B cell (primary cell): ENCODE data around the gene AXIN2. TPM values are rescaled to one million over a fixed set of nuclear protein-coding genes. Genes with fewer than 3 reads are reported as not detected.
A peak's percentile ranks its signal among the peaks of the same experiment; 100 is the strongest.

Experiments
- ATAC-seq: fragments of 200-7000 bp; cut with Tn5 transposase; one replicate; pipeline ENCODE4 v1.10.0; 2021; ENCODE audit warnings: low read depth, mild to moderate bottlenecking, moderate number of reproducible peaks, moderate library complexity
- CTCF ChIA-PET: fragments of 350-600 bp; sonication (Branson Sonifier 250); formaldehyde crosslinking; loops from one replicate; lab custom pipeline; 2021; ENCODE audit warnings: antibody characterized with exemption, inconsistent platforms; lab: Charles Lee
- POLR2A ChIA-PET: fragments of 350-600 bp; sonication (Branson Sonifier 250); formaldehyde crosslinking; loops from one replicate; lab custom pipeline; 2021; ENCODE audit warnings: antibody characterized with exemption; lab: Charles Lee
- DNase-seq: peaks from one replicate; pipeline ENCODE4 v3.0.0; 2013
- H2AFZ ChIP-seq: 2 replicates; pipeline ENCODE4 v1.6.1; 2012; ENCODE audit warnings: mild to moderate bottlenecking, low read depth, low read length; ENCODE audit not compliant: insufficient read depth, poor library complexity, severe bottlenecking
- H3K27ac ChIP-seq, 2 donors: 1 replicate in 1 of 2; 2 replicates in 1 of 2; pipeline ENCODE4 v1.5.1; 2012 to 2013; ENCODE audit warnings: low read length in 2 of 2, mild to moderate bottlenecking in 2 of 2, moderate library complexity in 1 of 2
- H3K27me3 ChIP-seq, 4 experiments: fragments of 200-600 bp in 1 of 4; sonication (generic) in 1 of 4; replicated peaks in 1 of 4; 1 replicate in 2 of 4; 2 replicates in 2 of 4; pipeline versions ENCODE4 v1.6.1 to v1.7.0; 2013 to 2016; ENCODE audit warnings: low read length in 3 of 4, mild to moderate bottlenecking in 2 of 4, mixed read lengths in 1 of 4, moderate library complexity in 1 of 4; ENCODE audit not compliant: insufficient read depth in 4 of 4, control insufficient read depth in 3 of 4; ENCODE audit errors: control extremely low read depth in 1 of 4
- H3K36me3 ChIP-seq, 2 experiments: replicated peaks in 1 of 2; 1 replicate in 1 of 2; 2 replicates in 1 of 2; pipeline versions ENCODE4 v1.6.1 to v1.7.1; 2013; ENCODE audit warnings: low read length in 1 of 2; ENCODE audit not compliant: insufficient read depth in 2 of 2, control insufficient read depth in 1 of 2; ENCODE audit errors: control extremely low read depth in 1 of 2, extremely low read depth in 1 of 2
- H3K4me1 ChIP-seq, 2 donors: fragments of 200-600 bp in 1 of 2; sonication (generic) in 1 of 2; 1 replicate in 1 of 2; 2 replicates in 1 of 2; pipeline versions ENCODE4 v1.5.1 to v1.6.1; 2013 to 2017; ENCODE audit warnings: low read length in 2 of 2; ENCODE audit not compliant: control insufficient read depth in 2 of 2, insufficient read depth in 2 of 2
- H3K4me2 ChIP-seq: replicated peaks from 2 replicates; pipeline ENCODE3; 2012; ENCODE audit warnings: mild to moderate bottlenecking, low read depth, low read length; ENCODE audit not compliant: poor library complexity, severe bottlenecking
- H3K4me3 ChIP-seq, 5 experiments: fragments of 200-600 bp in 1 of 5; sonication (generic) in 1 of 5; 1 replicate in 3 of 5; 2 replicates in 2 of 5; pipeline versions ENCODE4 v1.5.1 to v1.7.0; 2011 to 2016; ENCODE audit warnings: low read length in 4 of 5, mild to moderate bottlenecking in 4 of 5, low read depth in 2 of 5, control low read depth in 1 of 5, moderate library complexity in 1 of 5; ENCODE audit not compliant: insufficient read depth in 1 of 5; ENCODE audit errors: control extremely low read depth in 1 of 5, extremely low read depth in 1 of 5
- H3K79me2 ChIP-seq: fragments of 200-600 bp; sonication (generic); one replicate; pipeline ENCODE4 v1.6.0; 2016; ENCODE audit warnings: low read length; ENCODE audit not compliant: control insufficient read depth, insufficient read depth
- H3K9ac ChIP-seq: fragments of 200-600 bp; sonication (generic); 2 replicates; pipeline ENCODE4 v1.6.1; 2017; ENCODE audit warnings: mild to moderate bottlenecking, low read length, moderate library complexity
- H3K9me3 ChIP-seq, 3 donors: one replicate each; pipeline versions ENCODE4 v1.6.1 to v1.7.1; 2013; ENCODE audit warnings: low read length in 2 of 3; ENCODE audit not compliant: control insufficient read depth in 2 of 3, insufficient read depth in 1 of 3; ENCODE audit errors: control extremely low read depth in 1 of 3
- H4K20me1 ChIP-seq: 2 replicates; pipeline ENCODE4 v1.6.0; 2012; ENCODE audit warnings: mild to moderate bottlenecking, low read length; ENCODE audit not compliant: insufficient read depth, control insufficient read depth, poor library complexity, severe bottlenecking
- H3K27ac Mint-ChIP-seq: one replicate; pipeline ENCODE4 v1.8.0; 2021; ENCODE audit warnings: mixed read lengths
- H3K27me3 Mint-ChIP-seq: one replicate; pipeline ENCODE4 v1.8.0; 2021; ENCODE audit warnings: mixed read lengths
- H3K4me1 Mint-ChIP-seq: one replicate; pipeline ENCODE4 v1.8.0; 2021; ENCODE audit warnings: mixed read lengths
- H3K4me3 Mint-ChIP-seq: one replicate; pipeline ENCODE4 v1.8.0; 2021; ENCODE audit warnings: mixed read lengths
- H3K9me3 Mint-ChIP-seq: one replicate; pipeline ENCODE4 v1.8.0; 2022; ENCODE audit warnings: mixed read lengths; ENCODE audit not compliant: insufficient read depth
- CTCF ChIP-seq: fragments of 200-600 bp; IDR thresholded peaks from one replicate; pipeline ENCODE4 v1.8.0; 2022; ENCODE audit warnings: antibody characterized with exemption, mild to moderate bottlenecking
- EZH2 ChIP-seq: IDR thresholded peaks from 2 replicates; pipeline ENCODE4 v1.6.1; 2012; ENCODE audit warnings: borderline replicate concordance, low read depth, mild to moderate bottlenecking, moderate library complexity, low read length; ENCODE audit not compliant: insufficient read depth, poor library complexity, severe bottlenecking
- WGBS: methylation state at CpG from one replicate; pipeline ENCODE4 v1.1.5; 2013; ENCODE audit warnings: missing lambda C conversion rate; ENCODE audit not compliant: insufficient coverage; 5-methylcytosine and 5-hydroxymethylcytosine counted together
- intact Hi-C: fragments of 100-400 bp; cut with micrococcal nuclease; formaldehyde crosslinking; loops from one replicate; pipeline ENCODE4 v1.10.0; 2022
- polyA plus RNA-seq: library from polyadenylated mRNA; depleted of rRNA; stranded (reverse); fragments of >200 nt; gene quantifications from 2 replicates; pipeline ENCODE4 v1.2.3, GENCODE V29; 2012
- total RNA-seq, 2 donors: library from RNA; stranded (reverse); fragments of 120-200 nt in 1 of 2; gene quantifications; 1 replicate in 1 of 2; 2 replicates in 1 of 2; pipeline versions ENCODE4 v1.2.3 to v1.2.4, GENCODE V29; 2013 to 2022

The AXIN2 gene
- total and polyA plus RNA-seq, 2 donors (not counting 1 experiment from before 2014, with no cell fraction given) = 0.16 to 1.2 TPM

- ATAC-seq (no peak), DNase-seq (no peak)
- Mint-ChIP-seq H3K27me3 (peaks cover 21% of the 10 kb centered on the region), H3K4me3 (no peak overlapping the region), H3K4me1 (peaks cover 6% of the 10 kb centered on the region), H3K9me3 (no peaks in the 10 kb centered on the region), H3K27ac (no peak overlapping the region)
- peaks cover 0 to 10% (median 4%) of the 10 kb centered on the region in 4 experiments for H3K27me3 ChIP-seq
- no peak overlapping the region for H2AFZ ChIP-seq
- CTCF ChIA-PET = no interaction called here
- no peaks in the 10 kb centered on the region for H3K79me2 ChIP-seq
- H3K4me3 ChIP-seq = no peak overlapping the region
- no peak for TF ChIP-seq CTCF
- no peak for TF ChIP-seq EZH2
- POLR2A ChIA-PET = no interaction called here
- H3K4me1 ChIP-seq = peaks cover 0 to 3% of the 10 kb centered on the region in 2 donors
- no peaks in the 10 kb centered on the region for H4K20me1 ChIP-seq
- intact Hi-C loops = no loop called here
- H3K9ac ChIP-seq = no peak overlapping the region
- H3K27ac ChIP-seq = no peak overlapping the region
- no peaks in the 10 kb centered on the region for H3K9me3 ChIP-seq
- H3K4me2 ChIP-seq = peak overlapping the region; percentile 45
- 80% methylated on average over 11 of the region's 19 CpGs for WGBS
- H3K36me3 ChIP-seq = no peaks in the 10 kb centered on the region
Observed at GRCh38 chr17:65593092-65593854, 31.8 kb upstream of the AXIN2 start.

DNA sequence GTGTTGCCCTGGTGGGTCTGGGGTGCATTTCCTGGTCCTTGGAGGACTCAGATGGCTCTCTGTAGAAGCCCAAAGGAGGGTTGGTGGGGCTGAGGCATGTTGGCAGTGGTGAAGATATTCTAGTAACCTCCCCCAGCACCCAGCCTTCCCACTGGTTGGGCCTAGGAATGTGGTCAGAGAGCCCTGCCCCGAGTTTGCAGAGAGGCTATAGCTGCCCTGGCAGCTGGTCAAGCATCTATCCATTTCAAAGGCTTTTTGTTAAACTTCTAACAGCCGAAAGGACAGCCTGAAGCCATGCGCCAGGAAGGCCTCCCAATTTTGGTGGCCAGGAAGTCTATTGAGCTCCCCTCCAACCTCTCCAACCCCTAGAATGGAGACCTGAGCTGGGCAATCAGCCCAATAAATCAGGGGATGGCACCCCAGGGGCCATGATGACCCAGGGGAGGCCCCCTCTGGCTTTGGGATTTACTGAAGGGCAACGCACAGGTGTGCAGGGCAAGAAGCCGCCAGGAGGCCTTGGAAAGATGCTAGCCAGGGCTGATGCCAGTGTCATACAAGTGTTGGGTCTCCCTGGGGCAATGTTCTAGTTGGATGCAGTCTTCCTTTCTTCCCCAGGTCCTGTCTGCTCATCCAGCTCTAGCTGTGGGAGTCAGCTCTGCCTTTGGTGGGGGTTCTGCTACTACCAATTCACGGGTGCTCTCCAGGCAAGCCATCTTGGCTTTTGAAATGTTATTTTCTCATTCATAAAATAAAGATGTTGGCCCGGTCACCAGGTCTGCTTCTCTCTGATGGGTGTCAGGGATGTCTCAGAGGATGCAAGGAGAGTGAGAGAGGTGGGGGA is 30.9 kb upstream of the AXIN2 start:
- H3K4me2 ChIP-seq = no peak overlapping the region
- H3K4me1 ChIP-seq = peaks cover 0 to 3% of the 10 kb centered on the region in 2 donors
- ATAC-seq = no peak
- CTCF ChIA-PET = no interaction called here
- 91% methylated on average over 5 of the region's 7 CpGs for WGBS
- H3K9me3 Mint-ChIP-seq = no peaks in the 10 kb centered on the region
- H3K4me3 ChIP-seq = no peak overlapping the region
- H3K27ac Mint-ChIP-seq = no peak overlapping the region
- H3K27me3 ChIP-seq = peaks cover 0 to 10% (median 4%) of the 10 kb centered on the region in 4 experiments
- no peak overlapping the region for H3K27ac ChIP-seq
- H3K36me3 ChIP-seq = no peaks in the 10 kb centered on the region
- H2AFZ ChIP-seq = no peak overlapping the region
- H4K20me1 ChIP-seq = no peaks in the 10 kb centered on the region
- no peaks in the 10 kb centered on the region for H3K9me3 ChIP-seq
- no peak overlapping the region for H3K4me3 Mint-ChIP-seq
- POLR2A ChIA-PET = no interaction called here
- no peak for DNase-seq
- H3K79me2 ChIP-seq = no peaks in the 10 kb centered on the region
- intact Hi-C loops = no loop called here
- peaks cover 19% of the 10 kb centered on the region for H3K27me3 Mint-ChIP-seq
- H3K4me1 Mint-ChIP-seq = peaks cover 6% of the 10 kb centered on the region
- TF ChIP-seq CTCF (no peak), EZH2 (no peak)
- no peak overlapping the region for H3K9ac ChIP-seq
